Suprapubic skin (tissue), 4 donors: ENCODE data around the gene TLE7.

Experiments used
- EP300 ChIP-seq: sonication (generic); formaldehyde crosslinking; IDR thresholded peaks from one replicate; pipeline ENCODE4 v1.6.1; 2017; ENCODE audit warnings: antibody characterized with exemption
- POLR2AphosphoS5 ChIP-seq, 3 donors: sonication (generic); formaldehyde crosslinking; IDR thresholded peaks; one replicate each; pipeline ENCODE4 v1.6.1; 2017; ENCODE audit warnings: antibody characterized with exemption in 3 of 3

DNA sequence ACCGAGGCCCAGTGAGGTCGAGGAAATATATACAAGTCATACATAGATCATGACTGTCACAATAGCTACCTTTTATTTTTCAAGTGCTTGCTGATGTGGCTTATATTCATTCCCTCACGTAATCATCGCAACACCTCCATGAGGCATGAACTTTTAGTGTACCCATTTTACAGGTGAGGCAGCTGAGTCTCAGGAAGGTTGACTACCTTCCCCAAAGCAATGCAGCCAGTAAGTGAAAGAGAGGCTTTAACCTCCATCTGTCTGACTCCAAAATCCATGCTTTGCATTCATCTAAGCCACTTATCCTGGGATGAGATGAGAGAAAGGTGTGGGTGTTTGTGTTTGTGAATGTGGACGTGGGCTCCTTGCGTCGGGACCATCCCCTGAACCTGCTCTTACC, 52.5 kb downstream of the TLE7 start:
- TF ChIP-seq POLR2AphosphoS5 (IDR thresholded peaks at IDR 0.05), result no peak
- TF ChIP-seq EP300, result no peak
